Adipocyte (in vitro differentiated cells): ENCODE data around the gene SHROOM1.
"Not testable (repeated sequence)": the region's sequence is repeated elsewhere in the genome, so short reads cannot be mapped to it uniquely, and the experiment has no call there.

Experiments used
- DNase-seq: peaks from one replicate; pipeline ENCODE4 v3.0.0-alpha.2; 2015; ENCODE audit warnings: low read depth
- H3K27me3 ChIP-seq: replicated peaks from 2 replicates; pipeline ENCODE4 v1.7.0; 2013; ENCODE audit warnings: mild to moderate bottlenecking, low read length, moderate library complexity; ENCODE audit not compliant: control insufficient read depth, insufficient read depth
- H3K36me3 ChIP-seq: 2 replicates; pipeline ENCODE4 v1.7.0; 2013; ENCODE audit warnings: low read length, mild to moderate bottlenecking, moderate library complexity; ENCODE audit not compliant: control insufficient read depth, insufficient read depth, severe bottlenecking
- H3K4me1 ChIP-seq: 2 replicates; pipeline ENCODE4 v1.7.0; 2013; ENCODE audit warnings: mild to moderate bottlenecking, low read length, moderate library complexity; ENCODE audit not compliant: control insufficient read depth, insufficient read depth
- H3K4me3 ChIP-seq: 2 replicates; pipeline ENCODE4 v1.7.0; 2013; ENCODE audit warnings: mild to moderate bottlenecking, low read length, moderate library complexity
- H3K9ac ChIP-seq: 2 replicates; pipeline ENCODE4 v1.7.0; 2013; ENCODE audit warnings: mild to moderate bottlenecking, low read length, moderate library complexity
- H3K9me3 ChIP-seq: 2 replicates; pipeline ENCODE4 v1.7.0; 2013; ENCODE audit warnings: mild to moderate bottlenecking, low read length, moderate library complexity; ENCODE audit not compliant: control insufficient read depth

Gene SHROOM1

GRCh38 chr5:132868754-132869153 lies 38.3 kb upstream of the SHROOM1 start:
- no peaks in the 10 kb centered on the region for H3K27me3 ChIP-seq
- H3K9me3 ChIP-seq = no peaks in the 10 kb centered on the region
- H3K9ac ChIP-seq = no peak overlapping the region
- no peak overlapping the region for H3K4me3 ChIP-seq
- DNase-seq = no peak
- peaks cover 32% of the 10 kb centered on the region for H3K36me3 ChIP-seq
- peaks cover 27% of the 10 kb centered on the region for H3K4me1 ChIP-seq

- Histone ChIP-seq H3K9me3 (no peaks in the 10 kb centered on the region), H3K27me3 (no peaks in the 10 kb centered on the region)
- DNase-seq = no peak
These were observed 36.6 kb upstream of the SHROOM1 start for GRCh38 chr5:132867046-132867451.

DNA sequence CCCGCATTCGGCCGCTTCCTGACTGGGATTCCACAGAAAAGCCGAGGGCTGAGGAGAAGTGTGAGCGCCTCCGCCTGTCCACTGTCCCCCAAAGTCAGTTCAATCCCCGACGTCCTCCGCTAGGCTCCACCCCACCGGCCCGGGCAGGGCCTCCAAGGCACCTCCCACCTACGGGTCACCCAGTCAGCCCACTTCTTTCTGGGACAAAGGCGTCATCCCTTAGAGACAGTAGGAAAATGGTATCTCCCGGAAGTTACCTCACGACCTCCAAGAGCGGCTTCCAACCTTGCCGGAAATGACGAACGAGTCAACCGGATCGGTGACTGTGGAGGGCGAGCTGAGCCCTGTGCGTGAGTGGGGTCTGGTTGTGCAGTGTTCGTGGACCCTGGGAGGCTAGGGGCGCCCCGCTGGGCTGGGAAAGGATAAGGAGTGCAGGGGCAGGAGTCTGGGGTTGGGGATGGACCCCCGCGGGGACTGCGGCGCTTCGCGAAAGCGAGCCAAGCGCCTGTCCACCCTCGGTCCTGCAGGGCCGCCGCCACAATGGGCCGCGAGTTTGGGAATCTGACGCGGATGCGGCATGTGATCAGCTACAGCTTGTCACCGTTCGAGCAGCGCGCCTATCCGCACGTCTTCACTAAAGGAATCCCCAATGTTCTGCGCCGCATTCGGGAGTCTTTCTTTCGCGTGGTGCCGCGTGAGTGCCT lies 36.0 kb upstream of the SHROOM1 start, which contains the start of the genes GDF9 and UQCRQ:
Gene GDF9 (minus strand): TSS at position 128 of the 704 bp plus-strand sequence. CDS start 1,936 bp downstream, outside the sequence.
Gene UQCRQ (plus strand): TSS at position 301 of the 704 bp plus-strand sequence. CDS start 240 bp downstream, at position 541.
- Histone ChIP-seq H3K27me3 (no peaks in the 10 kb centered on the region), H3K4me3 (peak within 1 kb of the TSS; percentile 89), H3K4me1 (peaks cover 11% of the 10 kb centered on the region), H3K36me3 (peaks cover 26% of the 10 kb centered on the region), H3K9ac (peak within 1 kb of the TSS; percentile 93), H3K9me3 (no peaks in the 10 kb centered on the region)
- peak; percentile 100 for DNase-seq

More at GRCh38 chr5:132867046-132867451, 36.6 kb upstream of the SHROOM1 start:
- H3K36me3 ChIP-seq = peaks cover 26% of the 10 kb centered on the region
- H3K4me1 ChIP-seq = peaks cover 16% of the 10 kb centered on the region
- H3K4me3 ChIP-seq = peak overlapping the region; percentile 89
- H3K9ac ChIP-seq = peak overlapping the region; percentile 93

- H3K9me3 ChIP-seq = no peaks in the 10 kb centered on the region
- peaks cover 26% of the 10 kb centered on the region for H3K36me3 ChIP-seq
- H3K4me1 ChIP-seq = peaks cover 11% of the 10 kb centered on the region
- peak overlapping the region; percentile 89 for H3K4me3 ChIP-seq
- H3K27me3 ChIP-seq = no peaks in the 10 kb centered on the region
- peak overlapping the region; percentile 93 for H3K9ac ChIP-seq
- DNase-seq = no peak
These were observed 35.4 kb upstream of the SHROOM1 start for GRCh38 chr5:132865668-132866341.

DNA sequence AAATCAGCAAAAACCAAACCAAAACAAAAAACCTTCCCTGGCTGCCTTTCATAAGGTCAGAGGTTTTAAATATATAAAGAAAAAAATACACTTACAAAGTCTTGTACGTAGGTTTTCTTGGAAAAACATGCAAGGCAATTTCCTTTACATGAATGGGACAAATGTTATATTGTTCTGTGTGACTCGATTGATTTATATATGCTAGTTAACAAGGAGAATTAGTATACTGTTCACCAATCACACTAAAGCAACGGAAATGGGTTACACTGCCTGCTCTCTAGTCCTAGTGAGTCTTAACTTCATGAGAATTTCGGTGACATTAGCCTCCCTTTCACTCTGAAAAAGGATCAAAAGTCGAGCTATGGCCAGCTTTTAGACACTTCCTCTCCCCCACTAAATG lies 30.3 kb upstream of the SHROOM1 start:
- no peak overlapping the region for H3K9ac ChIP-seq
- peaks cover 2% of the 10 kb centered on the region for H3K4me1 ChIP-seq
- DNase-seq = no peak
- H3K36me3 ChIP-seq = no peaks in the 10 kb centered on the region
- no peaks in the 10 kb centered on the region for H3K27me3 ChIP-seq
- H3K4me3 ChIP-seq = no peak overlapping the region
- no peaks in the 10 kb centered on the region for H3K9me3 ChIP-seq

DNA sequence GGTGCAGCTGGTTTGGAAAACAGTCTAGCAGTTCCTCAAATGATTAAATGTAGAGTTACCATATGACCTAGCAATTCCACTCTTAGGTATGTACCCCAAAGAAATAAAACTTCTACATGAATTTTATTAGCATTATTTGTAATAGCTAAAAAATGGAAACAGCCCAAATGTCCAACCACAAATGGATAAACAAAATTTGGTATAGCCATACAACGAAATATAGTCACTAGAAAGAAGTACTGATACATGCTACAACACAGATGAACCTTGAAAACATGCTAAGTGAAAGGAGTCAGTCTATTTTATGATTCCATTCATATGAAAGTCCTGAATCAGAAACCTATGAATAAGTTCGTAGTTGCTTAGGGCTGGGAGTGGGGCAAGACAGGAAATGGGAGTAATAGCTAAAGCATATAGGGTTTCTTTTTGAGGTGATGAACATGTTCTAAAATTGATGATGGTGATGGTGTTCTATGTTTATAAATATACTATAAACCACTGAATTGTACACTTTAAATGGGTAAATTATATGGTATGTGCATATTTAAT lies 29.5 kb upstream of the SHROOM1 start:
- no peak overlapping the region for H3K4me3 ChIP-seq
- no peaks in the 10 kb centered on the region for H3K9me3 ChIP-seq
- H3K9ac ChIP-seq = no peak overlapping the region
- DNase-seq = no peak
- no peaks in the 10 kb centered on the region for H3K27me3 ChIP-seq
- H3K4me1 ChIP-seq = no peaks in the 10 kb centered on the region
- H3K36me3 ChIP-seq = no peaks in the 10 kb centered on the region

DNA sequence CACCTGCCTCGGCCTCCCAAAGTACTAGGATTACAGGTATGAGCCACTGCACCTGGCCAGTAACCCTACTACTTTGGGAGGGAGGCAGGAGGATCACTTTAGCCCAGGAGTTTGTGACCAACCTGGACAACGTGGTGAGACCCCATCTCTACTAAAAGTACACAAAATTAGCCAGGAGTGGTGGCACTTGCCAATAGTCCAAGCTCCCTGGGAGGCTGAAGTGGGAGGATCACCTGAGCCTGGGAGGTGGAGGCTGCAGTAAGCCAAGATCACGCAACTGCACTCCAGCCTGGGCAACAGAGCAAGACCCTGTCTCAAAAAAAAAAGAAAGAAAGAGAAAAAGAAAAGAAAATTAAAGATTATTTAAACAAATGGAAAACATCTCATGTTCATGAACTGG lies 25.6 kb upstream of the SHROOM1 start:
- no peak for DNase-seq
- no peak overlapping the region for H3K9ac ChIP-seq
- H3K36me3 ChIP-seq = no peaks in the 10 kb centered on the region
- no peaks in the 10 kb centered on the region for H3K4me1 ChIP-seq
- H3K27me3 ChIP-seq = no peaks in the 10 kb centered on the region
- H3K4me3 ChIP-seq = no peak overlapping the region
- H3K9me3 ChIP-seq = no peaks in the 10 kb centered on the region

GRCh38 chr5:132854992-132855391 lies 24.5 kb upstream of the SHROOM1 start:
- H3K4me3 ChIP-seq, H3K27me3 ChIP-seq, H3K9me3 ChIP-seq, H3K36me3 ChIP-seq, DNase-seq, H3K9ac ChIP-seq, H3K4me1 ChIP-seq: not testable (repeated sequence)

DNA sequence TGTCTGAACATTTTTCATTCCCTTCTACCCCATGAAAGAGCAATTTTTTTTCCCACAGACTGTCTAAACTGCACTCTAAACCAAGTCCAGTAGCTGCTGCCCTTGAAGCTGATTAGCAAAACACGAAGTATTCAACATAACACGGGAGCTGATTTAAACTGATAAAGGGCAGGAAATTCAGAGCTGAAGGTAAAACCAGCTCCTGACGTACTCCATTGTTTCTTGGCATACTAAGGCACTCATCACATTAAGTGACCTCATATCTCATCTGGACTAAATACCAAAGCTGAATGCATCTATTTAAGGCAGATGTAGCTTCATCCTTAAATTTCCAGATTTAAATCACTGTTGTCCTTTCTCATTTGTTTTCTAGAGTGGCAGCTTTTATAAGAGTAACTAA lies 23.9 kb upstream of the SHROOM1 start:
- no peaks in the 10 kb centered on the region for H3K36me3 ChIP-seq
- H3K9ac ChIP-seq = no peak overlapping the region
- no peak overlapping the region for H3K4me3 ChIP-seq
- H3K27me3 ChIP-seq = no peaks in the 10 kb centered on the region
- DNase-seq = no peak
- H3K4me1 ChIP-seq = peaks cover 4% of the 10 kb centered on the region
- no peaks in the 10 kb centered on the region for H3K9me3 ChIP-seq

GRCh38 chr5:132853790-132854189 lies 23.3 kb upstream of the SHROOM1 start:
- no peak for DNase-seq
- H3K4me3 ChIP-seq = no peak overlapping the region
- no peaks in the 10 kb centered on the region for H3K36me3 ChIP-seq
- no peaks in the 10 kb centered on the region for H3K9me3 ChIP-seq
- H3K4me1 ChIP-seq = peaks cover 7% of the 10 kb centered on the region
- H3K9ac ChIP-seq = no peak overlapping the region
- no peaks in the 10 kb centered on the region for H3K27me3 ChIP-seq

DNA sequence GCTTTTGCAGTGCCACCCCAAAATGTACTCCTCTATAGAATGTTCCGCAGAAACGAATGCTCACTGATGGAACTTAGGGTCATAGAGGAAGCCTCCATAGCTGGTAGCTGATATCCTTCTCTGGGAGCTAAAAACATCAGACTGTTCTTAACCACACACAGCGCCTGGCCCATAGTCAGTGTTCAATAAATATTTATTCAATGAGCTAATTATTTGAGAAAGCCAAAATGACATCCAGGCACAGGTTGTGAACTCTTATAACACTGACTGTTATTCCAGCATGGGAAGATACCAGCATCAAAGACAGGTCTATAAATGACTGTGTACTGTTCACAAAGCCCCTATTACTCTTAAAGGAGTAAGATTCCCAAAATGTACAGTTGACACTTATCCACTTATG lies 22.9 kb upstream of the SHROOM1 start:
- no peaks in the 10 kb centered on the region for H3K36me3 ChIP-seq

More for the DNA sequence above, 22.9 kb upstream of the SHROOM1 start:
- no peak for DNase-seq
- H3K4me1 ChIP-seq = peaks cover 7% of the 10 kb centered on the region
- H3K9me3 ChIP-seq = no peaks in the 10 kb centered on the region
- no peak overlapping the region for H3K9ac ChIP-seq
- no peaks in the 10 kb centered on the region for H3K27me3 ChIP-seq
- H3K4me3 ChIP-seq = no peak overlapping the region
